HEK293 (cell line): Measurements from ENCODE around the gene OR5A2.

Source experiments
- ZBTB8A ChIP-seq: fragments of 450-650 bp; formaldehyde crosslinking; IDR thresholded peaks from 2 replicates; pipeline ENCODE4 v1.5.1; 2016; ENCODE audit warnings: missing biosample characterization, missing genetic modification characterization
- ZNF121 ChIP-seq: fragments of 450-650 bp; formaldehyde crosslinking; IDR thresholded peaks from 2 replicates; pipeline ENCODE4 v1.5.1; 2016; ENCODE audit warnings: missing biosample characterization, missing genetic modification characterization
- ZNF274 ChIP-seq, 2 experiments: fragments of 200-500 bp in 1 of 2; fragments of 450-650 bp in 1 of 2; sonication (Bioruptor generic) in 1 of 2; formaldehyde crosslinking in 1 of 2; IDR thresholded peaks; 2 replicates each; pipeline versions ENCODE4 v1.5.1 to v1.6.1; 2014 to 2016; ENCODE audit warnings: borderline replicate concordance in 1 of 2, inconsistent platforms in 1 of 2, low read length in 1 of 2, missing biosample characterization in 1 of 2, missing genetic modification characterization in 1 of 2
- ZNF292 ChIP-seq: fragments of 450-650 bp; formaldehyde crosslinking; IDR thresholded peaks from 2 replicates; pipeline ENCODE4 v1.5.1; 2016; ENCODE audit warnings: low read depth, missing biosample characterization, missing genetic modification characterization, borderline replicate concordance
- TF ChIP-seq, protein P1 (sequence below): fragments of 450-650 bp; formaldehyde crosslinking; IDR thresholded peaks from 2 replicates; pipeline ENCODE4 v1.5.1; 2016; ENCODE audit warnings: missing biosample characterization, missing genetic modification characterization

- no peak for TF ChIP-seq ZBTB8A
- no peak for TF ChIP-seq ZNF292 (tag by site-specific recombination)
- TF ChIP-seq, protein P1, sequence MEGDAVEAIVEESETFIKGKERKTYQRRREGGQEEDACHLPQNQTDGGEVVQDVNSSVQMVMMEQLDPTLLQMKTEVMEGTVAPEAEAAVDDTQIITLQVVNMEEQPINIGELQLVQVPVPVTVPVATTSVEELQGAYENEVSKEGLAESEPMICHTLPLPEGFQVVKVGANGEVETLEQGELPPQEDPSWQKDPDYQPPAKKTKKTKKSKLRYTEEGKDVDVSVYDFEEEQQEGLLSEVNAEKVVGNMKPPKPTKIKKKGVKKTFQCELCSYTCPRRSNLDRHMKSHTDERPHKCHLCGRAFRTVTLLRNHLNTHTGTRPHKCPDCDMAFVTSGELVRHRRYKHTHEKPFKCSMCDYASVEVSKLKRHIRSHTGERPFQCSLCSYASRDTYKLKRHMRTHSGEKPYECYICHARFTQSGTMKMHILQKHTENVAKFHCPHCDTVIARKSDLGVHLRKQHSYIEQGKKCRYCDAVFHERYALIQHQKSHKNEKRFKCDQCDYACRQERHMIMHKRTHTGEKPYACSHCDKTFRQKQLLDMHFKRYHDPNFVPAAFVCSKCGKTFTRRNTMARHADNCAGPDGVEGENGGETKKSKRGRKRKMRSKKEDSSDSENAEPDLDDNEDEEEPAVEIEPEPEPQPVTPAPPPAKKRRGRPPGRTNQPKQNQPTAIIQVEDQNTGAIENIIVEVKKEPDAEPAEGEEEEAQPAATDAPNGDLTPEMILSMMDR = no peak
- TF ChIP-seq ZNF274 (IDR thresholded peaks at IDR 0.05; ENCODE audit: low read length) = no peak
- no peak for TF ChIP-seq ZNF274 (tag by site-specific recombination; IDR thresholded peaks at IDR 0.05; ENCODE audit: borderline replicate concordance)
- TF ChIP-seq ZNF121 (tag by site-specific recombination) = no peak
Observed at GRCh38 chr11:59418156-59418555, 8.1 kb downstream of the OR5A2 start.
